ENCODE measurements around the gene CCDC63.
"Not testable (repeated sequence)": the region's sequence is repeated elsewhere in the genome, so short reads cannot be mapped to it uniquely, and the experiment has no call there.

CCDC63 gene

DNA sequence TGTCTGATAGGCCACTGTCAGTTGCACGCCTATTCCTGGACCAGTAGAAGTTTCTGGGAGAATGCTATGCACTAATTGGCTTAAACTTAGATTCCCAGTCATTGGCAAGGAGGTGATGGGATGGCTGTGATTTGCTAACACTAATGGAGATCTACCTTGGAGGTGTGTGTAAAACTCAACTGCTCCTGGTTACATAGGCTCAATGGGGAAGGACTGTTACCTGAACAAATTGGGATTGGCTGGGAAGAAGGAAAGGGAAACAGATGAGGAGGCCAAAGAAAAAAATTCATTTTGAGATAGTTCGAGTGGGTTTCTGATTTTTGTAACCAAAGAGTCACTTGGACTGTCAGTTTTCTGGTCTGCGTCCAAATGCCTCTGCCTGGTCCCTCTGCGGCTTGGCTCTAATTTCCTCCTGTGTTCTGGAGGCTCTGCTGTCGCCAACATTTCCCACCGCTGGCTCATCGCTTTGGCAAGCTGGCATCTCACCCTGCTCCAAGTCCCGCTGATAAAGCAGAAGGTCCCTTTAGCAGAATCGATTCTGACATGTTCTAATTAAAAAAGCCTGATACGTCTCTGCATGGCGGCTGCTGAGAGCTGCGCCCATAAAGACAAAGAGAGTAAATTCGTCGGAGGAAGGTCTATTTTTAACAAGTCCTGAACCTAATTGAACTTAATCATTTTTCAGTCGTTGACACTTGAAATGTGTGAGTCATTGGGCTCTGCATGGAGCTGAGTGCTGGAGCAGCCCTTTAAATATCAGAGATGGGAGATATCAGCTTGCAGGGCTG lies 2.0 kb upstream of the CCDC63 start:
- DNase-seq = peak; percentile 14

- no peak for DNase-seq
Observed at GRCh38 chr12:110845339-110845682, 1.5 kb upstream of the CCDC63 start.

GRCh38 chr12:110848314-110848923 lies 1.6 kb downstream of the CCDC63 start:
- no peak for DNase-seq

- DNase-seq = no peak
Observed at GRCh38 chr12:110849221-110849620, 2.4 kb downstream of the CCDC63 start.

GRCh38 chr12:110849748-110850403 lies 3.1 kb downstream of the CCDC63 start:
- DNase-seq = no peak

DNA sequence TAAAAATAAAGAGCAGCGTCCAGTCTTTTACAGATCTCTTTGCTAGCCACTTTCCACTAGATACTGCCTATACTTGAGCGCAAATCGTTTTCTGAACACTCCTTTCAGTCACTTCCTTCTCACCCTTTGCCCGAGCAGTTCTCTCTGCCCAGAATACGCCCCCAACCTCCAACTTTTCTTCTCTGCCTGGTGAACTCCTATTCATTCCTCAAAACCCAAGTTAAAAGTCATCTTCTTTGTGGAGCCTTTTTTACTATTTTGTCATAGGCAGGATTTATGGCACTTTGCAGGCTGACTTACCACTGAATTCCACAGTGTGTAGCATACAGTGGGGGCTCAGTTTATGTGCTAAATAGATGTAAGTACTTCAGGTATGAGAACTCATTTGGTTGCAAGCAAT lies 4.0 kb downstream of the CCDC63 start:
- DNase-seq = no peak

- no peak for DNase-seq
Observed at GRCh38 chr12:110853836-110854235, 7.0 kb downstream of the CCDC63 start.

DNA sequence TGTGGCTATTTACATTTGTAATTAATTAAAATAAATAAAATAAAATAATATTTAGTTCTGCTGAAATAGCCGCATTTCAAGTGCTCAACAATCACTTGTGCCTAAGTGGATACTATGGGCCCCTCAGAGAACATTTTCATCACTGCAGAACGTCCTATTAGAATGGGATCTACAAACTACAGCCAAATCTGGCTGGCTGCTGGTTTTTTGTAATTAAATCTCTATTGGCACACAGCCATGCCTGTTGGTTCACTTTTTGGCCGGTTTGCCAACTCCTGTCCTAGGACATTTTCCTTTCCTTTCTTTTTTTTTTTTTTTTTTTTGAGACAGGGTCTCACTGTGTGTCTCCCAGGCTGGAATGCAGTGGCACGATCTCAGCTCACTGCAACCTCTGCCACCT lies 9.8 kb downstream of the CCDC63 start:
- no peak for DNase-seq

DNA sequence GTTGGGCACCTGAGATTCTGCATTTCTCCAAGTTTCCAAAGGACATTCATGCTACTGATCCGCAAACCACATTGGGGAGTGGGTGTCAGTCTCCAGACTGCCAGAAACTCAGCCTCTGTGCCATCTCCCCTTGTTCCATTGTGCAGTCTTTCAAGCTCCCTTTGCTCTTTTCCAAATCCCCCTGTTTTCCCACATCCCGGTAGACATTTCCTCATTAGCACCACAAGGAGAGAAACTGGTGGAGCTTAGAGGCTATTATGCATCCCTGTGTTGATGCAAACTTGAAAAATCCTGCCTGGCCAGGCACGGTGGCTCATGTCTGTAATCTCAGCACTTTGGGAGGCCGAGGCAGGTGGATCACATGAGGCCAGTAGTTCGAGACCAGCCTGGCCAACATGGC lies 10.7 kb downstream of the CCDC63 start:
- no peak for DNase-seq

- not testable (repeated sequence) for DNase-seq
Observed at GRCh38 chr12:110857954-110858353, 11.2 kb downstream of the CCDC63 start.

- no peak for DNase-seq
Observed at GRCh38 chr12:110858848-110859247, 12.1 kb downstream of the CCDC63 start.

- no peak for DNase-seq
Observed at GRCh38 chr12:110860833-110861296, 14.1 kb downstream of the CCDC63 start.

- DNase-seq = no peak
Observed at GRCh38 chr12:110861729-110862128, 14.9 kb downstream of the CCDC63 start.

GRCh38 chr12:110862329-110862728 lies 15.5 kb downstream of the CCDC63 start:
- no peak for DNase-seq

DNA sequence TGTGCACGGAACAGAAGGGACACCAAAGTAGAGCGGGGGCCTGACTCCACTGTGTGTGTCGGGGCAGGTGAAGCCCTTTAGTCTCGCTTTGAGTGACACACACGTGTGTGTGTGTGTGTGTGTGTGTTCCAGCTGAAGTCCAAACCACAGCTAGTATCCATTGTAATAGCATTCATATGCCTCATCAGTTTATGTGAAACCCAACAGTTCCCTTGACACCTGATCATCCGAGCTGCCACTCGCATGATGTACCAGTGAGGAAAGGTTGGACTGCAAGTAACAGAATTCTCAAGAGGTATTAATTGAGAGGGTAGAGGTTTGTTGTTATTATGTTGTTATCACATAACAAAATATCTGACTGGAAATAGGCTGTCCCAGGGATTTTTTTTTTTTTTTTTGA lies 16.4 kb downstream of the CCDC63 start:
- no peak for DNase-seq

GRCh38 chr12:110865521-110865920 lies 18.7 kb downstream of the CCDC63 start:
- no peak for DNase-seq

GRCh38 chr12:110869026-110869425 lies 22.2 kb downstream of the CCDC63 start:
- DNase-seq = no peak

DNA sequence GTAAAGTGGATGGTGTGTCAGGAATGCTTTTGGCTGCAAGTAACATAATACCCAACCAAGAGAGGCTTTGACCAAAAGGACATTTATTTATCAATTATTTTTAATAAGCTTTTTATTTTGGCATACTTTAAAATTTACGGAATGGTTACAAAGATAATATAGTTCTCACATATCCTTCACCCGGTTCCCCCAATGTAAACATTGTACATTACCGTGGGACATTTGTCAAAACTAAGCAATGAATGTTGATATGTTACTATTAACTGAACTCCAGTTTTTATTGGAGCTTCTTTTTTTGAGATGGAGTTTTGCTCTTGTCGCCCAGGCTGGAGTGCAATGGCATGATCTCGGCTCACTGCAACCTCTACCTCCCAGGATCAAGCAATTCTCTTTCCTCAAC lies 23.0 kb downstream of the CCDC63 start:
- DNase-seq = no peak

GRCh38 chr12:110872100-110872499 lies 25.3 kb downstream of the CCDC63 start:
- no peak for DNase-seq

DNA sequence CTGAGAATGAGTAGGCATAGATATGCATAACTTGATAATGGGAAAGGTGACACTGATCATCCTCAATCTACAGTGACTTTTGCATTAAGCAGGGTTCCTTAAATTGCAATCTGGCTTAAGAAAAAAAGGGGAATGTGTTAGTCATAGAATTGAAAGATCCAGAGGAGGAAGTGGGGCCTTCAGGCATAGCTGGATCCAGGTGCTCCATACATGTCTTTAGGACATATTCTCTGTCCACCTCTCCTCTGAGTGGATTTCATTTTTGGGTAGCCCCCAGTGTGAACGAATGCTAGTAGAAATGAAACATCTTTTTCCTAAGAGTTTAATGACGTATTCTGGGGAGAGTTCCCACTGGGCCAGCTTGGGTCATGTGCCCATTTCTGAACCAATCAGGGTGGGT lies 27.6 kb downstream of the CCDC63 start:
- no peak for DNase-seq

DNA sequence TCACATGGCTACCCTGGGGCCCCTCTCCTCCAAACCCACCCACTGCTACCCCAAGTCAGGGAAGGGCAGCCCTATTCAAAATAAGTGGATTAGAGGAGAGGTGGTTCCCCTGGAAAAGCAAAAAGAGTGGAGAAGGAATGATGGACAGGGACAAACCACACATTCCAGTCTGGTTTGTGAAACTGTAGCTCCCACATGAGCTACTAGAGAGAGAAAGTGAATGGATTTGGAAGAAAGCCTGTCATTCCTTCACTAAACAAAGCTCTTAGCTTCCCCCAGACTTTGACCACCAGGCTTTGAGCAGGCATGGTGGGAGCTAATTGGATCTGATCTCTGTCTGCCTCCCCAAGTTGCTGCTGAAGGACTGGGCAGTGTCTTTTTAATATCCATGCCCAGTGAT lies 28.0 kb downstream of the CCDC63 start:
- DNase-seq = no peak

GRCh38 chr12:110880651-110881050 lies 33.9 kb downstream of the CCDC63 start:
- no peak for DNase-seq

GRCh38 chr12:110883251-110883650 lies 36.5 kb downstream of the CCDC63 start:
- DNase-seq = no peak

- peak; percentile 37 for DNase-seq
Observed at GRCh38 chr12:110885152-110885840, 38.5 kb downstream of the CCDC63 start.
